IPS DF 4.7 (cell line): ENCODE measurements around the gene RGR.
"Not testable (repeated sequence)": the region's sequence is repeated elsewhere in the genome, so short reads cannot be mapped to it uniquely, and the experiment has no call there.

ENCODE experiments used
- DNase-seq: peaks from one replicate; pipeline ENCODE4 v3.0.0-alpha.2; 2013; ENCODE audit warnings: low spot score; ENCODE audit errors: extremely low read depth

The RGR gene

DNA sequence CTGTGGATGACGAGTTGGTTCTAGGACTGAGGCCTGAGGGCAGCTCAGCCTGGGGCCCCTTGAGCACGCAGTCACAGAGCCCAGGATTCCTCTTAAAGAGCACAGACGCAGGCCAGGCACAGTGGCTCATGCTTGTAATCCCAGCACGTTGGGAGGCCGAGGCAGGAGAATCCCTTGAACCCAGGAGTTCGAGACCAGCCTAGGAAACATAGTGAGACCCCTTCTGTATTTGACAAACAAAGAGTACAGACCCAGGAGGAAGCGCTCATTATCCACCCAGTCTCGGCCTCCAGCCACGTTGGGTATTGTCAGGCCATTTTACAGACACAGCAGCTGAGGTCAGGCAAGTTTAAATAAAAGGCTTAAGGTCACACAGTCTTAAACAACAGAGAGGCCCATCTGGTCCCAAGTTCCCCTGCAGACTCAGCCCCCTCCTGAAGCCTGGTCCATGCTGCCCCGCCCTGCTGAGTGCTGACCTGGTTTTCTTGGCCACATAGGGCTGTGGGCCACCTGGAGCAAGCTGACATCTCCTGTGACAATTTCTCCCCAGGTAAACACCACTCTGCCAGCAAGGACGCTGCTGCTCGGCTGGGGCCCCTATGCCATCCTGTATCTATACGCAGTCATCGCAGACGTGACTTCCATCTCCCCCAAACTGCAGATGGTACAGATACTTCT is 12.6 kb downstream of the RGR start:
- DNase-seq, result no peak

DNA sequence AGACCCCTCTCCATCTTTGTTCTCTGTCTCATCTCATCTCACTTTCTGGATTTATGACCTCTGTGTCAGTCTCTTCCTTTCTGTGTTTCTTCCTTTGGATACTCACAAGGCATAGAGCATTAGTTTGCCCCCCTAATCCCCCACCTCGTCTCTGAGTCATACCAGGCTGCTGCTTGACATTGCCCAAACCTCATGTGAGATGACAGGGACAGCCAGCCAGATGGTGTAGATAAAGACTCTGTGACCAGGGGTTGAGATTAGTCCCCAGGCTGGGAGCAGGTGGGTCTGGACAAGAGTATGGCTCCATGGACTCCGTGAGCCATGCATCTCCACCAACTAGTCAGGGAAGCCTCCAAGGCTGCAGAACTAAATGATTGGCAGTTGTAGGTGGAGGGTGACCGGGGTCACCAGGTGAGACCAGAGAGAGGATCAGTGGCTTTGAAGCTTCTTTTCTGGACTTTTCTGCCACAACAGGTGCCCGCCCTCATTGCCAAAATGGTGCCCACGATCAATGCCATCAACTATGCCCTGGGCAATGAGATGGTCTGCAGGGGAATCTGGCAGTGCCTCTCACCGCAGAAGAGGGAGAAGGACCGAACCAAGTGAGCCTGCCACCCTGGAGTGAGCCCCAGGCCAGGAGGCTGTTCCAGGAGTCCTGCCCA is 13.3 kb downstream of the RGR start:
- no peak for DNase-seq

DNA sequence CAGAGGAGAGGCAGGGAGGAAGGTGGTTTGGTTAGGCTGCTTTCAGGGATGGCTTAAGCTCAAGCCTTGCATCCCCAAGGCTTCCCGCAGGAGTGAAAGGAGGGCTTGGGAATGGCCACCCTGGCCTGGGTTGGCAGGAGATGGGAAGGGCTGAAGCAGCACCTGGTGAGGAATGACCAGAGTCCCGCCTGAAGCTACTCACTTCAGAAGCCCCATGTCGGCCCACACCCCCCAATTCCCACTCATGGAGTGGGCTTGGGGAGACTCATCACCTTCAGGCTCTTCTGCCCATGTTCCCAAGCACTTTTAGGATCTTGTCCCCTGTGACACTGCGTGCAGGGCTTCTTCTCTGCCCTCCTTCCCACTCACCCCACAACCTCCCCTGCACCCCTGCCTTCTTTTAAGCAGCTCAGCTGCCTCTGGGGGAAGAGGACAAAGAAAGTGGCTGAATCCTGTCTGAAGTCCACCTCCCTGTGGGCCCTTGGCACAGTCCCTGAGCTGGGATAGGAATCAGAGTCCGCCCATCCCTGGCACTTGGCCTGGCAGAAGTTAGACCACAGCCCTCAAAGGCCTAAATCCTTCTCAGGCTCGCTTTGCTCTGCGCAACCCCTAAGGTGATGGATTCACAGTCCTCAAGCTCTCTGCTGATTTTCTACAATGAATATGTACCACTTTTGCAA is 16.5 kb downstream of the RGR start:
- no peak for DNase-seq

DNA sequence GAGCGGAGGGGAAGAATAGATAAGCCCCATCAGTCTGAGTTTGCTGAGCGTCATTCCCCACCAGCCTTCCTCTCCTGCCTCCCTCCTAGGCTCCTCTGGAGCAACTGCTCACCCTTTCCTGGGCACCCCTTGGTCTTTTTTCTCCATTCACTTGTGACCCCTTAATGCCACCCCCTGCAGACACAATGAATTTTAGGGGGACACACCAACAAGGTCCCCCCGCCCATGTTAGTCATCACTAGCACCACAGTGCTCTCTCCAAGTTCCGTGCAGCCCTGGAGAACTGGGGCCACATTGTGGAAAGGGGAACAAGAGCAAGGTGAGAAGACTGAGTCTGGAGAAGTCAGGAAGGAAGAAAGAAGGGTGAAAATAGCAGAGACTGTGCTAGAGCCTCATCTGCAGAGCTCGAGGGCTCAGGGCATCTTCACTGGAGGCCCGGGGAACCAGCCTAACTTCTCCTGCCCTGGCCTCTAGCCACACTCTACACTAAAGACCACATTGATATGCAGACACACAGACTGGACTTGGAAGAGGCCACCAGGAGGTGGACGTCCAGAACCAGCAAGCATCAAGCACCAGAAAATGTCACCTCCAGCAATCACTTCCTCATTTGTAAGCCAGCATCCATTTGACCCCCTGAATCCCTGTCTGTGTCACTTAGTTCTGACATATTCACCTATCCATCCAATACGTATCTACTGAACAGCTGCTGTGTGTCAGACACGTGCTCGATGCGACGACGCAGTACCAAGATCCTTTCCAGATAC is 17.5 kb downstream of the RGR start:
- no peak for DNase-seq

DNA sequence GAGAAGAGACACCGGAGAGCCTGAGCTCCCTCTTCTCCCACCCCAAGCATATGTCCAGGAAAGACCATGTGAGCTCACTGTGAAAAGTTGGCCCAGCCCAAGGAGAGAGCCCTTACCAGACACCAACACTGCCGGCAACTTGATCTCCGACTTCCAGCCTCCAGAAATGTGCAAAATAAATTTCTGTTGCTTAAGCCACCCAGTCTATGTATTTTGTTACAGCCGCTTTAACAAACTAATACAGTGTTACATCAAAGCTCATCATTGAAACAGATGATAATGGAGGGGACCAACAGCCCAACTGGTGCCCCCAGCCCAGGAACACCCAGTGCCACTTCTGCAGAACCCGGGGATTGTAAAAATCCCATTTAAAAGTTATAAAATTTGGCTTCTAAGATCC is 18.9 kb downstream of the RGR start:
- DNase-seq, result no peak

DNA sequence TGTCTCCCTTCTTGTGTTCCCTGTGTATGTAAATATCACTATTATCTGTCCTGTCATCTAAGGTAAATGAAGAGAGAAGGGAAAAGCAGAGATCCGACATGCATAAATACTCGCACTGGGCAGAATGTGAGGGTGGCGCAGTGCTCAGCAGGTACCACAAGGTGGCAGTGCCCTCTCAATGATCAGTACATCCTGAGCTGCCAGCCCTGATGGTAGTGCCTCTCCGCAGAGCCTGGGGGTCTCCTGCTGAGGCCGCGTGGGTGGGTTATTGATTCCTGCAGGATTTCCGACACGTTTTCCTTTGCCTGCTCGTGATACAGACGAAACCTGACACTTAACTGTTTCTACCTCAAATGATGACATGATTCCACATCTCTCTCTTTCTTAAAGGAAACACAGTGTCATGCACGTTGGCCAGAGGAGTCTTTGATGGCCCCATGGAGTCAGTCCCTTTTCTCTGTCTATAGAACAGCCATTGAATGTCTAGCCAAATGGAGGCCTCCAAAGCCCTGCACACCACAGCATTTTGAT is 19.8 kb downstream of the RGR start:
- DNase-seq, result peak; percentile 28

DNA sequence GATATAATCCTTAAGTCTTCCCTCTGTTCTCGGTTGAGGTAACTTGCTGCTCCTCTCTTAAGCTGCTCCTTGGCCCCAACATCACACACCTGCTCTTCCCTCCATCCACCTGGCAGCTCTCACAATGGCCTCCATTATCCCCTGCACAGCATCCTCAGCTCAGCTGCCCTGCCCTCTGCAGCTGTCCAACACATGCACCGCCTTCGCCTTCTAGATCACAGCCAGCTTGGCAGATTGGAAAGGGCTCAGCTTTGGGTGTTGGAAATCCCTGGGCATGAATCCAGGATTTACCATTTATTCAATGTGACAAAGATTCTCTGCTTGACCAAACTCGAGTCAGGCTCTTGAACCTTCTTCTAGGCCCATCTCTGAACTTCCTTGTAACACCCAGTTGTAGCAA is 20.6 kb downstream of the RGR start:
- DNase-seq, result no peak

DNA sequence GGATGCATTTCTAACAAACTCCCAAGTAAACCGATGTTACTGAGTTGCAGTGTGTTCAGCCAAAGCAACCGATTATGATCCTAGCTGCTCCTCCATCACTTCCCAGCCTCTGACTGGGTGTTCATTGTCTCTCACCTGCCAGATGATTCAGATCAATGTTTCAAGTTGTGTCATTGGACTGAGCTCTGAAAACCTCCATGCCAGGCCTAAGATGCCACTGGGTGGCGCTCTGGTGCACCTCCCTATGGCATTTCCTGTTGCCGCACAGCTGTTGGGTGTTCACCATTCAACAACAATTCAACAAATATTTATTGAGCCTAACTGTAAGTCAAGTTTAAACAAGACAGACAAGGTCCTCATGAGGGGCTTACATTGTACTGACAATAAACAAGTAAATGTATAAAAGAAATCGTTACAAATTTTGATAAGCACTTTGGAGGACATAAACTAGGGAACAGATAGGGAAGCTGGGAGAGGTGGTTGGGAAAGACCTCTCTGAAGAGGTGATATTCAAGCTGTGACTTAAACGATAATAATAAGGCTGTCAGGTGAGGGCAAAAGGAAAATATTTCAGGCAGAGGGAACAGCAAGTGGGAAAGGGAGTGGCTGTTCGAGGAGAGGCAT is 22.8 kb downstream of the RGR start:
- peak; percentile 68 for DNase-seq

DNA sequence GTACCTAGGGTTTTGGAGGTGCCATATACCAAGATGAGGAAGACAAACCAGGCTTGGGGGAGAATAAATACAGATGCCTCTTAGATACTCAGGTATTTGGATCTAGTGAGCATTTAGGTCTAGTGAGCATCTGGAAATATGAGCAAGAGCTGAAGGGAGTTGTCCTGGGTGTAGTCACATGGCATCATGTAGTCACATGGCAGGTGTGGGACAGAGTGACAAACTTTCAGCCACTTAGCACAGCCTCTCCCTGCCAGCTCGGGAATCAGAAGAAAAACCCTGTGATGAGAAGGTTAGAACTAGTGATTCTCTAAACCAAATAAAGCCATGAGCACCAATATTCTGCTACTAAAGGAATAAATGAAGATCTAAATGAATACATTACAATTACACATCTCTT is 24.3 kb downstream of the RGR start:
- DNase-seq, result no peak

DNA sequence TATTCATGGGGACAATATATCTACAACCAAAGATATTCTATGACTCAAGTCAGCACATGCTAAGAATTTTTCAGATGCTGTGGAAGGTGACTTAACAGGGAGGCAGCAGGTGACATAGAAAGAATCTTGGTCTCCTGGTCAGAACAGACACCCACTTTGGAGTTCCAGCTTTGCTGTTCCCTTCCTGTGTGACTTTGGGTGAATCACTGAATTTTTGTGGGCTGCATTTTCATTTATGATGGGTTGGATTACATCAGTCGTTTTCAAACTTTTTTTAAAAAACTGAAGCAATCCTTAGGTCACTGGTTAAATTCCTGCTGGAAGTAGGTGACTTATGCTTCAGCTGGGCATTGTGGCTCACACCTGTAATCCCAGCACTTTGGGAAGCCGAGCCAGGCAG is 24.9 kb downstream of the RGR start:
- no peak for DNase-seq

DNA sequence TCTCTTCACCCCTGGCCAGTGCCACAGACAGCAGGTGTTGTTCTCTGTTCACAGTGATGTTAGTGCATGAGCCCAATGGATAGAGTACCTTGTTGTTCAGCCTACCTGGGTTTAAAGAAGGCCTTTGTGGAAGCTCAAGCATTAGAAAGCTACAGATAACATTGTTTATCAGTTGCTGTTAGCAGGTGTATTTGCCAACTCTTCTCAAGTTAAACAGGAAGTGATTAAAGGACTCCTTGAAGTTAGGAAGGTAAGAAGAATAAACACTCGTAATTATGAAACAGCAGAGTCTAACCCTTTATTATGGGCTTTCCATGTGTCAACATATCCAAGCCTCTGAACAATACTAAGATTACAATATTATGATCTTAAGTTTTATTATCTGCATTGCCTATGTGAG is 25.9 kb downstream of the RGR start:
- DNase-seq, result no peak

DNA sequence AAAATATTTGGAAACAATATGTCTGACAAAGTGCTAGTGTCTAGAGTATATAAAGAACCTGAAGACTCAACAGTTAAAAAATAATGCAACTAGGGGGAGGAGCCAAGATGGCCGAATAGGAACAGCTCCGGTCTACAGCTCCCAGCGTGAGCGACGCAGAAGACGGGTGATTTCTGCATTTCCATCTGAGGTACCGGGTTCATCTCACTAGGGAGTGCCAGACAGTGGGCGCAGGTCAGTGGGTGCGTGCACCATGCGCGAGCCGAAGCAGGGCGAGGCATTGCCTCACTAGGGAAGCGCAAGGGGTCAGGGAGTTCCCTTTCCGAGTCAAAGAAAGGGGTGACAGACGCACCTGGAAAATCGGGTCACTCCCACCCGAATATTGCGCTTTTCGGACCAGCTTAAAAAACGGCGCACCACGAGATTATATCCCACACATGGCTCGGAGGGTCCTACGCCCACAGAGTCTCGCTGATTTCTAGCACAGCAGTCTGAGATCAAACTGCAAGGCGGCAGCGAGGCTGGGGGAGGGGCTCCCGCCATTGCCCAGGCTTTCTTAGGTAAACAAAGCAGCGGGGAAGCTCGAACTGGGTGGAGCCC is 35.1 kb downstream of the RGR start:
- DNase-seq, result not testable (repeated sequence)

DNA sequence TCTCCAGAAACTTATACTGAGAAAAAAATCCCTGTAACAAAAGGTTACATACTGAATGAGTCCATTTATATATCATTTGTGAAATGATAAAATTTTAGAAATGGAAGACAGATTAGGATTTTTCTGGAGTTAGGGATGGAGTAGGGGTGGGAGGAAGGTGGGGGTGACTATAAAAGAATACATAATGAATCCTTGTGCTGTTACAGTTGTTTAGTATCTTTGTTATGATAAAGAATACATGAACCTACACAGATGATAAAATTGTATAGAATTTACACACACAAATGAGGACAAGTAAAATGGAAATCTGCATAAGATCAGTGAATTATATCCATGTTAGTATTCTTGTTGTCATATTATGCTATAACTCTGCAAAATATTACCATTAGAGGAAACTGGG is 41.8 kb downstream of the RGR start:
- no peak for DNase-seq

DNA sequence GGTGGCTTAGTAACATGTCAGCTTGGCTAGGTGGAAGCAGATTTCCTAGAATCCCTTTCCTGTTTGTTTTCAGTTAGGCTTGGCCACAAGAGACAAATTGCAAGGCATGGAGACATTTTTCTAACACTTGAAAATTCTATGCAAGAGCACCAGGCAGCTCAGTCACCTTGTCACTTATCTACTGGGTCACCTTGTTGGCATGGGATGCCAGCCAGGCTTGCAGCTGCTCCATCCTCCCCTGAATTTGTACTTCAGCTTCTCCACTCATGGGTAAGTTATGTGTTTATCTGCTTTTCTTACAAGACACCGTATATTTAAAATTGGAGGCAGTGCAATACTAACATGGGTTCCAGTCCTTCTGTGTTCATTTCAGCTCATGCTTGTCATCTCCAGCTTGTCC is 43.3 kb downstream of the RGR start:
- no peak for DNase-seq

DNA sequence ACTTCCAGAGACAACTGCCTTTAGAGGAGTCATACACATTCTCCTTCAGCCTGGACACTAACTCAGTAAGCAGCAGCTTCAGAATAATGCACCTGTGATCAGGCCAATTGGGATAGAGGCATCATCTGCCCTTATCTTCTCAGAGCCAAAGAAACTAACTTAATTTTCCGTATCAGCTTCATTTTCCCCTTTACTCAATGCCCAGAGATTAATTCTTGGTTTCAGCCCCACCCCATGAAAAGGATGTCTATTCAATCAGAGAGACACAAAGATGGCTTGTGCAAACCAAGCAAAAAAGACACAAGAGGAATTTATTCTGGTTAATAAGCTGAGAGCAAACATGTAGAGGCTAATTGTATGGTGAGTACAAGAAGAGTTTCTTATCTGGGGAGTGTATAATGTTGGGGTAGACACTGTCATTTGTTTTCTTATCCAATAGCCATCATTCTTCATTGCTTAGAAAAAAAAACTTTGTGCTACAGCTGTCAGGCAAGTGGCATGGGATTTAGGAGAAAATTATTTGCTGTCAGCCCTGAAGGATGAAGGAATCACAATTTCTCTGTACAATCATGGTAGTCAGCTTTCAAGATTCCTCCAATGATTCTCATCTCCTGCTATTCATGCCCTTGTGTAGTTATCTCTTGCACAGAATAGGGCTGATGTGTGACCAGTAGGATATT is 44.8 kb downstream of the RGR start:
- no peak for DNase-seq

DNA sequence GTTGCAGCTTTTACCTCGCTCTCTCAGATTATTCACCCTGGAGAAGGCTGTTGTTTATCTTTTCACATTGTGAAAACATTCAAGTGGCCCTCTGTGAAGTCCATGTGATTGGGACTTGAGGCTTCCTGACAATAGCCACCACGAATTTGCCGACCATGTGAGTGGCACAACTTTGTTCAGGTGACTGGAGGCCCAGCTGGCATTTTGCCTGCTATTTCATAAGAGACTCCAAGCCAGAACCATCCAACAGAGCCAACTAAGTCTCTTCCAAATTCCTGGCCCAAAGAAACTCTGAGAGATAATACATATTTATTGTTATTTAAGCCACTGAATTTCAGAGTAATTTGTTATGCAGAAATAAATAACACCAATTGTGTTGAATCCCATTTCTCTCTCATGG is 45.4 kb downstream of the RGR start:
- no peak for DNase-seq

DNA sequence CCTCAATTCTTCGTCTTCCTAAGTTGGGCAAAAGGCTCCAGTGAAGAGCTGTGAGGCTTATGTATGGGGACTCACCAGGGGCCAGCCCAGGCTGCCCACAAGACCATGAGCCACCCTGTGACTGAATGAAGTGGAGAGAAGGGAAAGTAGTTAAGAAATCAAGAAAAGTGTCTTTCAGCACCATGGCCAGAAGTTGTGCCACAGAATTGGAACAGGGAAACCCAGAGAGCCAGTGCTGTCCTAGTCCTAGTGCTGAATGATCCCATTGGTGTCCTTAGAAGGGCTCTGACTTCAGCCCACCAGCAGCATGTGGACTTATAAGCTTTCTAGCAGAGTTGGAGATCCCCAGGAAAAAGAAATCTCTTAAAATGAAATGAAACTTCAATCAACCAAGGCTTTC is 46.5 kb downstream of the RGR start:
- DNase-seq, result no peak

DNA sequence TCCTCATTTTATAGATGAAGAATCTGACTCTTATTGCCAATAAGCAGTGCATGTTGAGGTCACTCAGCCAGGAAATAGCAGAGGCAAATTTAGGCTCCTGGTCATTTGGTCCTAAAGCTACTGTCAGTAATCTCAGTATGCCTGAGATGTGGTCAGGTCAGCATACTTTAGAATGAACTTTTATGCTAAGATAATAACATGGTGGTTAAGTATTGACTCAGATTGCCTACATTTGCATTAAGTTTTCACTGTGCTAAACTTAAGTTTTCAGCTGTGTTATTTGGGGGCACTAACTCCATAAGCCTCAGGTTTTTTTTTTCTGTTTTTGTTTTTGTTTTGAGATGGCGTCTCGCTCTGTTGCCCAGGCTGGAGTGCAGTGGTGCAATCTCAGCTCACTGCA is 47.6 kb downstream of the RGR start:
- no peak for DNase-seq

DNA sequence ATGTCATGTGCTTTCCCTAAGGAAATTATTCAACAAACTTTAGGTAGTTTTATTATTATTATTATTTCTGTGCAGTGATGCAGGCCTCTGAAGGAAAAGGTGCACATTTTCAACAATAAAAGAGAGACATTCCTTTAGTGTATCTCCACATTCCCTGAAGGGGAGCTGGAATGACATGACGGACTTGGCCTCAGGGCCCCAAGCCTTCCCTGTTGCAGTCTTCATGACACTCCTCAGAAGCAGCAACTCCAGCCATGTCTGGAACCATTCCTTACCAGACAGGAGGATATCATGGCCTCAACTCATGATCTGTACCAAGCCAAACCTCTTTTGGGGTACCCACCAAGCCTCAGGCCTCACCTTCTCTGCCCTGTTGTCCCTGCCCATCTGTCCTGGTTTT is 48.3 kb downstream of the RGR start:
- no peak for DNase-seq

DNA sequence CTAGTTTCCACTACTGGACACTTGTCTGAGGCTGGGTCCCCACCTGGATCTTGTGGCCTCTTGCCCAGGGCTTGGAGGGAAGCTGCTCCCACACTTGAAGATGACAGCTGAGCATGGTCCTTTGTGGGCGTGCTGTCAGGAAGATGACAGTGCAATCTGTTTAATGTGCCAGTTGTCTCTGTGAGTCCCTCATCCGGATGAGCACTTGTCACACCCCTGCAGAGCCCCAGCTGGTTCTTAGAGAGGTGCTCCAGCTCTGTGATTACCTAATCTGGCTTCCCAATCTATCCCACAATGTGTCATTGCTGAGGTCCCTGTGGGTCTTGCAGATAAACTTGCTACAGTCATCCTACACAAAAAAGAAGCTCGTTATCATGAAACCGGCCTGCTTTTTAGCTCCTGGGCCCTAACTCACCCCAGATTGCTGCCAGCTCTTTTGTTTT is 48.7 kb downstream of the RGR start:
- DNase-seq, result no peak
